Adrenal gland (tissue), 5 donors: ENCODE results near the gene CREB5.

Experiments used
- POLR2A ChIP-seq, 2 donors: fragments of 450-650 bp; IDR thresholded peaks; one replicate each; pipeline ENCODE4 v1.6.1; 2017; ENCODE audit warnings: antibody characterized with exemption in 2 of 2, mild to moderate bottlenecking in 2 of 2, moderate library complexity in 1 of 2
- TF ChIP-seq, protein P1 (sequence below), 6 experiments: fragments of 450-650 bp in 4 of 6; fragments of 200-600 bp in 2 of 6; sonication (generic) in 1 of 6; IDR thresholded peaks; 1 replicate in 5 of 6; 2 replicates in 1 of 6; pipeline versions ENCODE4 v1.5.1 to v1.8.0; 2016 to 2021; ENCODE audit warnings: antibody characterized with exemption in 6 of 6, mild to moderate bottlenecking in 2 of 6, moderate library complexity in 1 of 6
- donor health status: DM: no; HTN: no; CAD: no.

DNA sequence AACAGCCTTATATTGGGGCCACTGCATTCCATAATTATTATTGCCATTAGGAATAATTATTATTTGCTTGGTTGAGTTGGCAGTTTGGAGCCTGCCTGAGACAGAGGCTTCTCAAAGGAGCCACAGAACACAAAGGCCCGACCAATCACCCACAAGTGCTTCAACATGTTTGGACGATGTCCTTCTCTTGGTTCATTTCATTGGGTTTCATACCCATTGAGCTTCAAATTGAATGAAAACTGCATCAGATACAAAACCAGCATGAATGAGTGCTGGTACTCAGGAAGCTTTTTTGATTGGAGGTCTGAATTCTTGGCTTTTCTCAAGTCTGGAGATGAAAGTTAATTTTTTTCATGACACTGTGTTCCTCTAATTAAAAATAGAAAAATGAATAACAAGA lies 168.3 kb downstream of the CREB5 start:
- TF ChIP-seq, protein P1, sequence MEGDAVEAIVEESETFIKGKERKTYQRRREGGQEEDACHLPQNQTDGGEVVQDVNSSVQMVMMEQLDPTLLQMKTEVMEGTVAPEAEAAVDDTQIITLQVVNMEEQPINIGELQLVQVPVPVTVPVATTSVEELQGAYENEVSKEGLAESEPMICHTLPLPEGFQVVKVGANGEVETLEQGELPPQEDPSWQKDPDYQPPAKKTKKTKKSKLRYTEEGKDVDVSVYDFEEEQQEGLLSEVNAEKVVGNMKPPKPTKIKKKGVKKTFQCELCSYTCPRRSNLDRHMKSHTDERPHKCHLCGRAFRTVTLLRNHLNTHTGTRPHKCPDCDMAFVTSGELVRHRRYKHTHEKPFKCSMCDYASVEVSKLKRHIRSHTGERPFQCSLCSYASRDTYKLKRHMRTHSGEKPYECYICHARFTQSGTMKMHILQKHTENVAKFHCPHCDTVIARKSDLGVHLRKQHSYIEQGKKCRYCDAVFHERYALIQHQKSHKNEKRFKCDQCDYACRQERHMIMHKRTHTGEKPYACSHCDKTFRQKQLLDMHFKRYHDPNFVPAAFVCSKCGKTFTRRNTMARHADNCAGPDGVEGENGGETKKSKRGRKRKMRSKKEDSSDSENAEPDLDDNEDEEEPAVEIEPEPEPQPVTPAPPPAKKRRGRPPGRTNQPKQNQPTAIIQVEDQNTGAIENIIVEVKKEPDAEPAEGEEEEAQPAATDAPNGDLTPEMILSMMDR (IDR thresholded peaks at IDR 0.05), result no peak
- no peak for TF ChIP-seq POLR2A (IDR thresholded peaks at IDR 0.05)
